Progenitor cell of endocrine pancreas (in vitro differentiated cells): ENCODE measurements around the gene DNAJB8. TPM values are rescaled to one million over a fixed set of nuclear protein-coding genes. Genes with fewer than 3 reads are reported as not detected.
A peak's percentile ranks its signal among the peaks of the same experiment; 100 is the strongest.

Source experiments
- DNase-seq: peaks from one replicate; pipeline ENCODE4 v3.0.0; 2021; ENCODE audit warnings: low spot score; ENCODE audit not compliant: unreplicated experiment
- H3K27ac Mint-ChIP-seq: 2 replicates; pipeline ENCODE4 v1.8.0; 2021; ENCODE audit warnings: mild to moderate bottlenecking, moderate library complexity, mixed read lengths
- H3K27me3 Mint-ChIP-seq: 2 replicates; pipeline ENCODE4 v1.8.0; 2021; ENCODE audit warnings: mixed read lengths
- H3K36me3 Mint-ChIP-seq: 2 replicates; pipeline ENCODE4 v1.8.0; 2022; ENCODE audit warnings: mixed read lengths; ENCODE audit not compliant: insufficient read depth
- H3K4me1 Mint-ChIP-seq: 2 replicates; pipeline ENCODE4 v1.8.0; 2021; ENCODE audit warnings: low read depth, mixed read lengths
- H3K4me3 Mint-ChIP-seq: 2 replicates; pipeline ENCODE4 v1.8.0; 2021; ENCODE audit warnings: low read depth, mild to moderate bottlenecking, moderate library complexity, mixed read lengths
- H3K9me3 Mint-ChIP-seq: 2 replicates; pipeline ENCODE4 v1.8.0; 2021; ENCODE audit warnings: low read depth, mixed read lengths
- total RNA-seq: library from RNA; stranded (reverse); gene quantifications from 2 replicates; pipeline ENCODE4 v1.2.1, GENCODE V29; 2021
- TF ChIP-seq, protein P1 (sequence below): fragments of 200-600 bp; sonication (generic); IDR thresholded peaks from one replicate; pipeline ENCODE4 v1.5.0; 2021; ENCODE audit warnings: antibody characterized with exemption, mild to moderate bottlenecking; ENCODE audit not compliant: unreplicated experiment

Gene DNAJB8
- total RNA-seq, 1 donor from 2014 or later = not detected

DNA sequence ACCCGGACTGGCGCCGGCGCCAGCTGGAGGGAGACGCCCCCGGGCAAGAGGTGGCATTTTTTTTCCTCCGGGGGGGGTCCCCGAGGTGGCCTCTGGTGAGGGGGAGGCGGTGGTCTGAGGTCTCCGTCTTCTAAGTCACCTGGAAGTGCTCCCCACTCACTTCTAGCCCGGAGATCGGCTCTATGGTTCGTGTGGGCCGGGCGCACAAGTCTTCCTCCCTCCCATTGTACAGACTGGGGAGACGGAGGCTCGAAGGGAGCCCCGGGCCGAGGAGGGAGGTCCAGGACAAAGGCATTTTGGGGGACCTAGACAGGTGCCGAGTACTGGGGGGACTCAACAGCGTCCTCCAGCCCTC, 21.9 kb upstream of the DNAJB8 start:
- Mint-ChIP-seq H3K4me1 (peaks cover 14% of the 10 kb centered on the region), H3K36me3 (no peaks in the 10 kb centered on the region), H3K27ac (no peak overlapping the region), H3K4me3 (no peak overlapping the region), H3K27me3 (peaks cover 77% of the 10 kb centered on the region), H3K9me3 (no peaks in the 10 kb centered on the region)
- TF ChIP-seq, protein P1, sequence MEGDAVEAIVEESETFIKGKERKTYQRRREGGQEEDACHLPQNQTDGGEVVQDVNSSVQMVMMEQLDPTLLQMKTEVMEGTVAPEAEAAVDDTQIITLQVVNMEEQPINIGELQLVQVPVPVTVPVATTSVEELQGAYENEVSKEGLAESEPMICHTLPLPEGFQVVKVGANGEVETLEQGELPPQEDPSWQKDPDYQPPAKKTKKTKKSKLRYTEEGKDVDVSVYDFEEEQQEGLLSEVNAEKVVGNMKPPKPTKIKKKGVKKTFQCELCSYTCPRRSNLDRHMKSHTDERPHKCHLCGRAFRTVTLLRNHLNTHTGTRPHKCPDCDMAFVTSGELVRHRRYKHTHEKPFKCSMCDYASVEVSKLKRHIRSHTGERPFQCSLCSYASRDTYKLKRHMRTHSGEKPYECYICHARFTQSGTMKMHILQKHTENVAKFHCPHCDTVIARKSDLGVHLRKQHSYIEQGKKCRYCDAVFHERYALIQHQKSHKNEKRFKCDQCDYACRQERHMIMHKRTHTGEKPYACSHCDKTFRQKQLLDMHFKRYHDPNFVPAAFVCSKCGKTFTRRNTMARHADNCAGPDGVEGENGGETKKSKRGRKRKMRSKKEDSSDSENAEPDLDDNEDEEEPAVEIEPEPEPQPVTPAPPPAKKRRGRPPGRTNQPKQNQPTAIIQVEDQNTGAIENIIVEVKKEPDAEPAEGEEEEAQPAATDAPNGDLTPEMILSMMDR = no peak
- DNase-seq = no peak

DNA sequence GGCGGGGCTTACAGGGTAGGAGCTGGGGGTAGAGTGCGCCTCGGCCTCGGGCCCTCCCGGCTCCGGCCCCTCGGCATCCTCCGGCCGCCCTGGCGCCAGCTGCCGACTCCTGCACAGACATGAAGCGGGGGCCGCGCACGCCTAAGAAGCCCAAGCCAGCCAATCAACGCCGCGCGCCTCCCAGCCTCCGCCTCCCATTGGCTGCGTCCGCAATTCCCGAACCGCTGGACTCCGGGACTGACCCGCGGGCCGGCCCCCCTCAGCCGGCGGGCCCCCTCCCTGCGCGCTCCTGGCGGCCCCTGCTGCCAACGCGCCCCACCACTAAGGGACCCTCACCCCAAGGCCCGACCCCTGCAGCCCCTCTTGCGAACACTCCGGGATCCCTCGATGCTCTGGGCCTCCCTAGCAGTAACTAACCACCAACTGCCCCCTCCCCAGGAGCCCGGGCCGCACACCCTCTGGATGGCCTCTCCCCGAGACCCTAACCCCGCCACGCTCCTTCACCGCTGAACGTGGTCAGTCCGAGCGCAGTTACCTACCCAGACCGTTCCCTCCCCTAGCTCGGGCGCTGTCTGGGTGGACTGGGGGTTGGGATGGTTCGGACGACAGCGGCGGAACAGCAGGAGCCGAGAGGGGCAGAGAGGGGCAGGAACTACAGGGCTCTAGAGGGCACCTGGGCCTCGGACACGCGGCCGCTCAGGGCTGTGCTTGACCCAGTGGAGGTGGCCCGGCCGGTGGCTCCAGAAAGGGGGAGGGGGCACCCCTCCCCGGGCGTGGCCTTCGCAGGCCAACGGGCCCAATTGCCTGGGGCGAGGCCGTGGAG, 21.3 kb upstream of the DNAJB8 start:
- no peaks in the 10 kb centered on the region for H3K9me3 Mint-ChIP-seq
- H3K4me3 Mint-ChIP-seq = peak overlapping the region; percentile 44
- no peak for DNase-seq
- no peak overlapping the region for H3K27ac Mint-ChIP-seq
- TF ChIP-seq, protein P1 = no peak
- no peaks in the 10 kb centered on the region for H3K36me3 Mint-ChIP-seq
- H3K4me1 Mint-ChIP-seq = peaks cover 18% of the 10 kb centered on the region
- H3K27me3 Mint-ChIP-seq = peaks cover 78% of the 10 kb centered on the region

DNA sequence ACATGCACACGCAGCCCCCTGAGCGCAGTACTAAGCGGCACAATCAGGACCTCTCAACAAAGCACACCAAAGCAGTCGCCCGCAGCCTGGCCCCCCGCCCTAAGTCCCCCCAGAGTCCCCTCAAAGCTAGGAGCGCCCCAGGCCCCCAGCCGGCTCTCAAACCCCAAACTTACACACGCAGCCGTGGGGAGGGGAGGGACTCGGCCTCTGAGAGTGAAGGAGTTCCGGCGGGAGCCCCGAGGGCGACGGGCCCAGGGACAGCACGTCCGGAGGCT, 20.8 kb upstream of the DNAJB8 start:
- peaks cover 21% of the 10 kb centered on the region for H3K4me1 Mint-ChIP-seq

DNA sequence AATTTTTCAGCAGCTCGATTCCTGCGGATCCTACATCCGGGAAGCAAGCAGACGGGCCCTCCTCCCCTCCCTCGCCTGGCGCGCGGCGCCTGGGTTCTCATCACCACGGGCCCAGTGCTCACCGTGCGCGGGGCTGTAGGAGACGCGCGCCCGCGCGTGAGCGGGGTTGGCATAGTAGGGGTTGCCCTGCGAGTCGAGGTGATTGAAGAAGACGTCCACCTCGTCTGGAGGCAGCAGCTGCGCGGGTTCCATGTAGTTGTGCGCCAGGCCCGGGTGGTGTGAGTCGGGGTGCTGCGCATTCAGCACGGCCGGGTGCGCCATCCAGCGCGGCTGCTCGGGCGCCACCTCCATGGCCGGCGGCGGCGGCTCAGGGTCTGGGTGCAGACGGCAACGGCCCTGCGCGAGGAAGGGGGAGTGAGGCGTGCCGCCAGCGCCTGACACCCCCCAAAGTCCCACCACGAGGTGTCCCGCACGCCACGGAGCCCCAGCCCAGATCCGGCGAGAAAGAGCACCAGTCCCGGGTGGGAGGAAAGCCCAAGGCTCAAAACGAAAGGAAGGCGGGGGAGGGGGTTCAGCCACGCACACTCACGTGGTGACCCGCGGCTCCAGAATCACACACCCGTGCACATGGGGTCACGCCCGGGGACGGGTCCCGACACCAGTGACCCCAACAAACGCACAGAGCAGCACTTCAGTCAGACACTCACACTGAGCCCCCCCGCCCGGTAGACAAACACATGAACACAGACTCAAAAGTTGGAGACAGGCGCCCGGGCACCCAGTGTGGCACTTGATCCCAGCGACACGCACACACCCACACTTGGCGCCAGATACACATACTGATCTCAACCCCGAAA, 20.2 kb upstream of the DNAJB8 start:
- peaks cover 22% of the 10 kb centered on the region for H3K4me1 Mint-ChIP-seq
- H3K27me3 Mint-ChIP-seq = peaks cover 86% of the 10 kb centered on the region
- no peaks in the 10 kb centered on the region for H3K9me3 Mint-ChIP-seq
- no peak for DNase-seq
- no peak overlapping the region for H3K27ac Mint-ChIP-seq
- no peaks in the 10 kb centered on the region for H3K36me3 Mint-ChIP-seq
- peak overlapping the region; percentile 36 for H3K4me3 Mint-ChIP-seq
- TF ChIP-seq, protein P1 = no peak

More for the DNA sequence above, 20.8 kb upstream of the DNAJB8 start:
- no peak overlapping the region for H3K27ac Mint-ChIP-seq
- peak overlapping the region; percentile 36 for H3K4me3 Mint-ChIP-seq
- TF ChIP-seq, protein P1 = no peak
- no peak for DNase-seq
- no peaks in the 10 kb centered on the region for H3K9me3 Mint-ChIP-seq
- peaks cover 84% of the 10 kb centered on the region for H3K27me3 Mint-ChIP-seq
- H3K36me3 Mint-ChIP-seq = no peaks in the 10 kb centered on the region

DNA sequence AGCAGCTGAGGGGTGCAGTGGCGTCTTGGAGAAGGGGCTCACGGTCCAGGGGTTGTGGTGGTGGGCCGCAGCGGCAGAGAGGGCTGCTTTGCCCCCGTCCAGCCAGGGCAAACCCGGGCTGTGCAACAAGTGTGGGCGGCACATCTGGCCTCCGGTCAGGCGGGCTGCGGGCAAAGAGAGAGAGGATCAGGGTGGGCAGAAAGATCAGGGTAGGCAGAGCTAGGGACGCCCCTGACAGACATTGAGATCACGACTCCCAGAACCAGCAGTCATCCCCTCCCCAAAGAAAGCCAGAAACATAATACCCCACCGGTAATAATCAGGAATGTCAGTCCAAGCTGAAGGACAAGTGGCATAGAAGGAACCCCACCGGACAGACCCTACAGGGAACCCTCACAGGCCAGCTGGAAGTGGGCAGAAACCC, 19.5 kb upstream of the DNAJB8 start:
- Mint-ChIP-seq H3K36me3 (no peaks in the 10 kb centered on the region), H3K4me3 (no peak overlapping the region), H3K27me3 (peaks cover 83% of the 10 kb centered on the region), H3K27ac (no peak overlapping the region), H3K9me3 (no peaks in the 10 kb centered on the region), H3K4me1 (peaks cover 23% of the 10 kb centered on the region)
- TF ChIP-seq, protein P1 = no peak
- no peak for DNase-seq
